GM19468 (cell line): ENCODE results near the gene GAB1.
"Not testable (repeated sequence)": the region's sequence is repeated elsewhere in the genome, so short reads cannot be mapped to it uniquely, and the experiment has no call there.

Source experiments
- ATAC-seq: cut with Tn5 transposase; IDR thresholded peaks from one replicate; pipeline ENCODE4 v1.9.1; 2021; ENCODE audit warnings: mild to moderate bottlenecking, moderate library complexity, moderate number of reproducible peaks; ENCODE audit not compliant: unreplicated experiment; ENCODE audit errors: extremely low read depth

The GAB1 gene

GRCh38 chr4:143337600-143338287 lies 1.1 kb downstream of the GAB1 start:
- no peak for ATAC-seq

GRCh38 chr4:143338313-143338712 lies 1.6 kb downstream of the GAB1 start:
- ATAC-seq = no peak

- no peak for ATAC-seq
Observed at GRCh38 chr4:143339497-143339896, 2.8 kb downstream of the GAB1 start.

DNA sequence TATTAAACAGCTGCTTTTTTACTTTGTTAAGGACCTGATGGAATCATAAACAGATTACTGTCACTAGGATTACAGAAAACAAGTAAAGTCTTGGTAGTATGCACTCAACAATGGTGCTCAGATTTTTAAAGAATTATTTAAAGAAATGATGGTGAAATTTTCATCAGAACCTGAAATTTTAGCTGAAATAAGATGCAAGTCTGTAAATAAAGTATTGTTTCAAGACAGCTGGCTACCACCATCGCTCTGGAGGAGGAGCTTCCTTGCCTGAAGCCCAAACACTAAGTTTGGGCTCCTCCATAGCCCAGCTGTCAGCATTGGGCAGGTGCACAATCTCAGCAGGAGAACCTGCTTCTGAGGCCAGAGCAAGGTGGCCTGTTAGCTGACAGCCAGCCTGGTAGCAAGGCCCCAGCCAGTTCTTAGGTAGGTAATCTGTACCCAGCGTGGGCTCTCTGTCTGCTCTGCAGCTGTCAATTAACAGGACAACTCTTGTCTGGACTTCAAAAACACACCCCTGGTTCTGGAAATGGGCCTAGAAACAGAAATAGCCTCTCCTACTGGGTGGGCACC lies 4.6 kb downstream of the GAB1 start:
- ATAC-seq = no peak

GRCh38 chr4:143343276-143343831 lies 6.7 kb downstream of the GAB1 start:
- ATAC-seq = no peak

GRCh38 chr4:143344041-143344440 lies 7.4 kb downstream of the GAB1 start:
- no peak for ATAC-seq

DNA sequence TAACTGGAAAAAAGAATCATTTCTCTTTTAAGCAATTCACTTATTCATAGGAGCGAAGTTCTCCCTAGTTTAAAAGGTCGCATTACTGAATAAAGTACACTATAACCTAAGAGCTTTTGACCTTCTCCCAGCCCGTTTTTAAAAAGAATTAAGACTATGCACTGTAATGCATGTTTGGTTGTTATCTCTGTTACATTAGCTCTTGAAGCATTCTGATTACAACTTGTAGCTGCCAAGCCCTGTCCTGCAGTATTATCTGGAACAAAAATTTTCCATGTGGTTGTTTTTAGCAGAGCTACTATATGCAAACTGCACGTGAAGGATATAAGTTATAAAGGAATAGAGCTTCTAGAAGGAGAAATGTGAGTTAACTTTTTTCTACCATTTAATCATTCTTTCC lies 8.1 kb downstream of the GAB1 start:
- ATAC-seq = no peak

DNA sequence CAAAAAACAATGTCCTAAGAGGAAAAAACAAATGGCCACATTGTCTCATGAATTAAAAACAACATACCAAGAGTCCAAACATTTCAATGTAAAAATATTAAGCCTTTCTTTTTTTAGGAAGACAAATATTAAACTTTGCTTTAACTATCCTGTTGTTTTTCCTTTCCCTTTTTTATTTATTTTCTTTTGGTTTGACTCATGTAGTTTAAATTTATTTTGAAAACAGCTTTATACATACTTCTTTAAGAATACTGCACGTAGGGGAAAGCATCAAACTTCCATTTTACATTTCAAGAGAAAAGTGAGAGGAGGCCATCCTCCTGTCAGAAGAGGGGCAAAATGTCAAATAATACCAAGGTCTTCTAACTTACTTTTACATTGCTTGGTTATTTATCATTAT lies 8.7 kb downstream of the GAB1 start:
- no peak for ATAC-seq

GRCh38 chr4:143346206-143346605 lies 9.5 kb downstream of the GAB1 start:
- no peak for ATAC-seq

DNA sequence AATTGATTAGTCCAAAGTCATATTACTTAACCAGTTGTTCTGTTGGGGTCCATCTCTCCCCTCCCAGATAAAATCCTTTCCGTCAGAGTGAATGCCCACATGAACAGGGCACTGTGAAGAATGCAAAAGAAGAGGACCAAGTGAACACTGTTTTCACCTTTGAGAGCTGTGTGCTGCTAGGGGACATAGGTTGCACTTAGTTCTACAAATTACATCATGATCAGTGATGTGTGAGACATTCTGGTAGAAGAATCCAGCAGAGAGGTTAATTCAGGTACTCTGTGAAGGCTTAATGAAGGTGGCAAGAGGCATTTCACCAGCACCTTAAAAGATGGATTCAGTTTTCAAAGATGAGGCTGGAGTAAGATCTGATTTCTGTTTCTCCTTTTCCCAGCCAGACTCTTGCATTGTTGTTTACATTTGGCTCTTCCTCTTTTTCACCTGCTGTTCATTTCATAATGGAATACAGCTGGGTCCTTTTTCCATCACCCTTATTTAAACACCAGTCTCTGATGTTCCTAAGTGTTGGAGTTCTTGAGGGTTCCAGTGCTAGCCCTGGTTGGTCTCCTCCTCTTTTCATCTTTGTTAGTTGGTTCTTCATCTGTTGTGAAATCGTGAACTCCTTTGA lies 10.9 kb downstream of the GAB1 start:
- no peak for ATAC-seq

DNA sequence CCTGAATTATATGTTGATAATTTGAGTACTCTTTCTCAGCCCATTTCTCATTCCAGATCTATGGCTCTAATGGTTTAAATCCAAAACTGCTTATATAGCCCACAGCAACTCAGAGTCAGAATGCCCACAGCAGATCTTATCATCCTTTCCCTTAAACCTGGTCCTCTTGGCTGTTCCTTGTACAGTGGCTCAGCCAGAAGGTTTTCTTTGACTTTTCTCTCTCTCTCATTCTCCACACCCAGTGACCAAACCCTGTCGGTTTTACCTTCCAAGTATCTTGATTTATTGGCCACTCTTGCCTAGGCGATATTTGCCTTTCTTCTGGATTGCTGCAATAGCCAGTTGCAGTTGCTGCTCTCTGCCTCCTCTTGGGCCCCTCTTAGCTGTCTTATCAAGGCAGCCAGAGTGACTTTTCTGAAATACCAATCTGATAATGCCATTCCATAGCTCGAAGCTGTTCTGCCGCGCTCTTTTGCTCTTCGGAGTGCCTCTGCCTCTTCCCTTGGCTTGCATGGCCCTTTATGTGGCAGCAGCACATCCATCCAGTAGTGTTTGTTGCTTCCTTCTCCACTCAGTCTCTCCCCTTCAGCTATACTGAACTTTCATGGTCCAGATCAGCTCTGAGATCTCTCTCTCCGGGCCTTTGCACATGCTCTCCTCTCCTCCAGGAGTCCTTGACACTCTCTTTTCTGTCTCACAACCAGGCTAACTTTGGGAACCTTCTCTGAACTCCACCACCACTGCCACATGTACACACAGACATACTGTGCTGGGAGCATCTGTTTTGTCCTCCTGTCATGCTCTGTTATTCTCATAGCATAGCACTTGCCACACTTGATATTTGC lies 11.8 kb downstream of the GAB1 start:
- no peak for ATAC-seq

DNA sequence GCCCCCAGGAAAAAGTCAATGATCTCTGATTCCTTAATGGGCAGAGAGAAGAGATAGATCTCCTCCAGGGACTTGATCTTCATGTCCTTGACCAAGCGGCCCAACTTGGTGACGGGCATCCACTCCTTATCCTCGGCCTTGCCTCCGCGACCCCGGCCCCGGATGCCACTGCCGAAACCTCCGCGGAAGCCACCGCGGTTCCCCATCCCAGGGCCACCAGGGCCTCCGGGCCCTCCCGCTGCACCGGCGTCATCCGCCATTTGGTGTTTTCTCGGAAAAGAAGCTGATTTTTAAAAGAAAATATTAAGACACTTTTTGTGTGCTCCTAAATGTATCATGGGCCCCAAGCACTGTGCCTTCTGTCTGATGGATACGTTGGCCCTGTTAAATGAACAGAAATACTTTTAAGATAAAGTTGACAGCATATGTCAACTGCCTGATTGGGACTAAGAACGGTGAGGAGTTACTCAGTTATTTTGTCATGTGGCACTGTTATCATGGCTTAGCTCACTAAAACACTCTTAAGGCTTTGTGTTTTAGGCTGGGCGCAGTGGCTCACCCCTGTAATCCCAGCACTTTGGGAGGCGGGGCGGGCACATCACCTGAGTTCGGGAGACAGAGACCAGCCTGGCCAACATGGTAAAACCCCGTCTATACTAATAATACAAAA lies 13.3 kb downstream of the GAB1 start:
- not testable (repeated sequence) for ATAC-seq

DNA sequence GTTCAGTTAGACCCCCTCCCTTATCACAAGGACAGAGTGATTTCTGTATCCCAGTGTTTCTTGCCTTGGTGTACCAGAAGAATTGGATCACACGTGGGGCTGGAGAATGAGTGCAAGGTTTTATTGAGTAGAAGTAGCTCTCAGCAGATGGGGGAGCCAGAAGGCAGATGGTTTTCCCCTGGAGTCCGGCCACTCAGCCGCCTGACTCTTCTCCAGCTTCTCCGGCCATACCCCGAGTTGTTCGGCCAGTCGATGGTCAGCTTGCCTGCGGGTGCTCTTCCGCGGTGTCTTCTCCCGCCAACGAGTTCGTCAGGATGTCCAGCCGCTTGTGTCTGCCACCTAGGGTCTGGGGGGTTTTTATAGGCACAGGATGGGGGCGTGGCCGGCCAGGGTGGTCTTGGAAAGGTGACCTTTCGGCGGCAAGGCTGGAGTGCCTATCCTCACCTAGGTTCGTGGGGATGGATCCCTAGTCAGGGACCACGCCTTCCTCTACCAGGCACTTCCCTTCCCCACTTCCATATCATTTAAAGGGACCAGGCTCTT lies 14.5 kb downstream of the GAB1 start:
- no peak for ATAC-seq

DNA sequence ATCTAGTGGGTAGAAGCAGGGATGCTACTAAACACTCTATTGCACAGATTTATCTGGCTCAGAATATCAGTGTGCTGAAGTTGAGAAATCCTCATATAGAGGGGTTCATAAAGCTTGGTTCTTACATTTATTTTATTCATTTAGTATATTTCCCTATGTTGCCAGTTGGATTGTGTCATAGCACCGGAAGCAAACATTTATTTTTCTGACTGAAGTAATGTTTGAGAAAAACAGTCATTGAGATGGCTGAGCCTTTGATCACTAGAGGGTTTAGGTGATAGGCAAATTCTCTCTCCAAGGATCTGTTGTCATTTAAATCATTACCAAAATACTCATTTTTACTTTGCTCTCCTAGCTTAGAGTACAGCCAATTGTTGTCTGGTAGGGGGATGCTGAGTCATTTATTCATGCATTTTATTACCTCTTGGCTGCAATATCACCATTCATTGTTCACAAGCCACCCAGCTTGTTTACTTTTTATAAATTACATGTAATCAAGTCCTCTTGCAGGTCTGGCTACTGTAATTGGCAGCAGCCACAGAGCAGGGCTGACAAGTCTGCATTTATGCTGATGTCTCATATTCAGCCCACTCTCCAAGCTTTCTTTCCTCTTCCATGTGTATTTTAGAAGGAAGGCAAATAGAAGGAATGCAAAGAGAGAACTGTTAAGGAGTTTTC lies 15.2 kb downstream of the GAB1 start:
- no peak for ATAC-seq

DNA sequence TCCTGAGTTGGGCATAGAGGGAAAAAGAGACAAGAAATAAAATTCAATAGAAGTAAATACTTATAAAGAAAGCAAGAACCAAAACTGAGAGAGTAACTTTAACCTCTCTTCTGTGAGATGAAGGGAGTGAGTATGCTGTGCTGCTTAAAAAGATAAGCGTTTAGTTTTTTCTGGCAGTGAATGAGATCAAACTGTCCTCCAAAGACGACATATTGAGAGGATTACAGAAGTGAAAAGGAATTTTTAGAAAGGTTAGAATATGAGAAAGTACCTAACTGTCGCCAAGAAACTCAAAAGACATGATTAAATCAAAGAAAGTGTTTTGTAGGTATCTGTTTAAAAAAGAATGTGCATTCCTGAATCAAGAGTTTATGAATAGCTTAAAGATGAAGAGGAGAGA lies 16.0 kb downstream of the GAB1 start:
- ATAC-seq = no peak

GRCh38 chr4:143353797-143354196 lies 17.1 kb downstream of the GAB1 start:
- ATAC-seq = no peak

GRCh38 chr4:143354990-143355389 lies 18.3 kb downstream of the GAB1 start:
- ATAC-seq = no peak

DNA sequence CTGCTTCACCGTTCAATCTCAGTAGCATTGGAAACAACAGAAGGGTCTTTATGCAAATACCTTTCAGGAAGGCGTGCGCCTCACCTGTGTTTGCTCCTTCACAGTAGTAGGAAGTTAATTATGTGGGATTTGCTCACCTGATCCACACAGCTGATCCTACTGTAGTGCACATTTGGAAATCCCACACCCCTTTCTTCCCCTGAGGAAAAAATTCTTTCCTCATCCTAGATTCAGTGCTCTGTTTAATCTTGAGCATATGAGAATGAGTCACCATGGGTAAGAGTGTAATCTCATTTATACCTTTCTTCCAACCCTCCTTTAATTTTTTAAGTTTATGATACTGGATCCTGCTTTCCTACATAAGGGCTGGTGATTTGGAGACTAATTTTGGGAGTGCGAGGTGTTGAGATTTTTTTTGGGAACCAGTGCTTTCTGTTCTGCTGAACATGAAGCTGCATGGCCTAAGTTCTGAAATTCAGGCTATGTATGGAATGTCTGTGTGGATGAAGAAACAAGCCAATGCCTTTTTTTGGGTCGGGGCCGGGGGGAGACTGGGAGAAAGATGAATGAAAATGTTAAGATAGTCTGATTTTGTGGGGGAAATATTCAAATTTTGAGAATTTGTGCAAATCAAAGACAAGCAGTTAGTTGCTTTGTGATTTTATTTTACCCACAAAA lies 19.0 kb downstream of the GAB1 start:
- no peak for ATAC-seq

- ATAC-seq = no peak
Observed at GRCh38 chr4:143356493-143356892, 19.8 kb downstream of the GAB1 start.
